K562 (cell line): ENCODE measurements around the gene CAMSAP3. TPM values are rescaled to one million over a fixed set of nuclear protein-coding genes. Genes with fewer than 3 reads are reported as not detected.
A peak's percentile ranks its signal among the peaks of the same experiment; 100 is the strongest.

ENCODE experiments used
- ATAC-seq: fragments of 200-7000 bp; cut with Tn5 transposase; 3 replicates; pipeline ENCODE4 v1.9.1; 2020; ENCODE audit warnings: moderate library complexity
- BruUV-seq: library from RNA; stranded (reverse); fragments of 400-500 nt; replicated peaks from 2 replicates; lab custom pipeline; 2021; lab: Mats Ljungman, UMichigan
- CTCF ChIA-PET: fragments of 300-600 bp; formaldehyde crosslinking; extraction: SDS; loops from one replicate; lab custom pipeline; 2021; ENCODE audit warnings: low intra/inter-chr PET ratio; lab: Yijun Ruan, JAX
- POLR2A ChIA-PET: fragments of 300-600, 350-650 bp; sonication (Branson Sonifier 250); formaldehyde crosslinking; extraction: SDS; loops from one replicate; lab custom pipeline; 2021; ENCODE audit warnings: antibody characterized with exemption, inconsistent platforms; lab: Yijun Ruan, JAX
- DNase-seq, 4 experiments: peaks; one replicate each; pipeline versions ENCODE4 v3.0.0 to v3.0.0-alpha.2; 2011 to 2018; ENCODE audit warnings: low spot score in 3 of 4, mixed read lengths in 3 of 4; ENCODE audit errors: extremely low read depth in 1 of 4
- FAIRE-seq: peaks from 2 replicates; lab custom pipeline; 2011; peaks lifted over from hg19 to GRCh38; lab: Jason Lieb, UNC
- H2AFZ ChIP-seq: 2 replicates; pipeline ENCODE4 v1.6.0; 2011; ENCODE audit warnings: low read depth, low read length, control low read depth, inconsistent platforms
- H3K27ac ChIP-seq: fragments of 200-600 bp; 3 replicates; pipeline ENCODE4 v1.8.0; 2011; ENCODE audit warnings: low read depth, mild to moderate bottlenecking, control low read depth, inconsistent platforms, low read length, moderate library complexity, mixed read lengths; ENCODE audit errors: extremely low read depth
- H3K27me3 ChIP-seq, 2 experiments: fragments of 300-600 bp in 1 of 2; 2 replicates in 1 of 2; 3 replicates in 1 of 2; pipeline versions ENCODE4 v1.6.0 to v1.8.0; 2011; ENCODE audit warnings: inconsistent platforms in 2 of 2, low read length in 2 of 2, mild to moderate bottlenecking in 1 of 2, mixed read lengths in 1 of 2, moderate library complexity in 1 of 2; ENCODE audit not compliant: control insufficient read depth in 2 of 2, insufficient read depth in 2 of 2
- H3K36me3 ChIP-seq: fragments of 300-600 bp; 3 replicates; pipeline ENCODE4 v1.8.0; 2011; ENCODE audit warnings: mild to moderate bottlenecking, low read length, inconsistent platforms; ENCODE audit not compliant: control insufficient read depth, insufficient read depth
- H3K4me1 ChIP-seq, 2 experiments: fragments of 200-600 bp in 1 of 2; replicated peaks in 1 of 2; 2 replicates in 1 of 2; 3 replicates in 1 of 2; pipeline versions ENCODE4 v1.5.1 to v1.8.0; 2011; ENCODE audit warnings: inconsistent platforms in 2 of 2, low read length in 2 of 2, mild to moderate bottlenecking in 1 of 2, mixed read lengths in 1 of 2, moderate library complexity in 1 of 2; ENCODE audit not compliant: control insufficient read depth in 2 of 2, insufficient read depth in 2 of 2
- H3K4me2 ChIP-seq: 2 replicates; pipeline ENCODE4 v1.6.1; 2011; ENCODE audit warnings: low read length, control low read depth, inconsistent platforms, mixed read lengths; ENCODE audit not compliant: insufficient read depth
- H3K4me3 ChIP-seq: fragments of 200-600 bp; sonication (generic), shearing (Covaris generic); 2 replicates; pipeline ENCODE4 v1.5.1; 2016; ENCODE audit warnings: control low read depth, inconsistent platforms
- H3K79me2 ChIP-seq: fragments of 200-600 bp; 3 replicates; pipeline ENCODE4 v1.8.0; 2011; ENCODE audit warnings: low read length, inconsistent platforms; ENCODE audit not compliant: control insufficient read depth, insufficient read depth
- H3K9ac ChIP-seq, 2 experiments: 2 replicates each; pipeline versions ENCODE4 v1.6.0 to v1.6.1; 2011; ENCODE audit warnings: low read depth in 2 of 2, low read length in 2 of 2, control low read depth in 1 of 2, inconsistent platforms in 1 of 2, mild to moderate bottlenecking in 1 of 2, mixed read lengths in 1 of 2; ENCODE audit not compliant: insufficient read depth in 1 of 2
- H3K9me1 ChIP-seq: one replicate; pipeline ENCODE4 v1.6.0; 2011; ENCODE audit warnings: inconsistent platforms, mild to moderate bottlenecking, low read length, moderate library complexity; ENCODE audit not compliant: control insufficient read depth, insufficient read depth
- H3K9me3 ChIP-seq: replicated peaks from 2 replicates; pipeline ENCODE4 v1.5.1; 2011; ENCODE audit warnings: low read depth, low read length, inconsistent platforms; ENCODE audit not compliant: control insufficient read depth, insufficient read depth
- H4K20me1 ChIP-seq: replicated peaks from 2 replicates; pipeline ENCODE4 v1.6.1; 2011; ENCODE audit warnings: low read length, inconsistent platforms, mixed read lengths; ENCODE audit not compliant: control insufficient read depth, insufficient read depth
- ARNT ChIP-seq, 2 experiments: fragments of 450-650 bp; IDR thresholded peaks; 2 replicates each; pipeline ENCODE4 v1.6.1; 2016; ENCODE audit warnings: mild to moderate bottlenecking in 1 of 2
- BCL6 ChIP-seq: fragments of 250-450 bp; sonication (Bioruptor Pico); IDR thresholded peaks from 2 replicates; pipeline ENCODE4 v1.4.0; 2020
- E2F5 ChIP-seq: sonication (generic); formaldehyde crosslinking; IDR thresholded peaks from 2 replicates; pipeline ENCODE4 v1.8.0; 2022; ENCODE audit warnings: mild to moderate bottlenecking, missing genetic modification reagents
- EGR1 ChIP-seq: fragments of 450-650 bp; conservative IDR thresholded peaks from 2 replicates; pipeline ENCODE4 v1.6.1; 2017; ENCODE audit warnings: mild to moderate bottlenecking
- GABPA ChIP-seq: fragments of 200-800 bp; sonication (Bioruptor generic); conservative IDR thresholded peaks from 2 replicates; pipeline ENCODE4 v1.6.1; 2016; ENCODE audit warnings: low read depth, missing genetic modification characterization, missing compliant biosample characterization
- MEF2D ChIP-seq: conservative IDR thresholded peaks from 2 replicates; pipeline ENCODE4 v1.6.1; 2016; ENCODE audit warnings: low read depth, missing genetic modification characterization, missing compliant biosample characterization
- POLR2B ChIP-seq: fragments of 450-650 bp; IDR thresholded peaks from 2 replicates; pipeline ENCODE4 v1.6.1; 2018; ENCODE audit warnings: low read depth; ENCODE audit not compliant: partially characterized antibody
- POLR2G ChIP-seq: fragments of 200-400 bp; formaldehyde crosslinking; IDR thresholded peaks from 2 replicates; pipeline ENCODE4 v1.6.1; 2017; ENCODE audit warnings: low read depth, mild to moderate bottlenecking, antibody characterized with exemption, low read length, moderate library complexity
- RBM25 ChIP-seq: fragments of 200-400 bp; formaldehyde crosslinking; IDR thresholded peaks from 2 replicates; pipeline ENCODE4 v1.6.1; 2018; ENCODE audit warnings: low read length, low read depth, moderate library complexity; ENCODE audit not compliant: severe bottlenecking
- TAF1 ChIP-seq: IDR thresholded peaks from 2 replicates; pipeline ENCODE4 v1.6.1; 2011; ENCODE audit warnings: mild to moderate bottlenecking, low read length, moderate library complexity; ENCODE audit not compliant: insufficient read depth, control insufficient read depth, severe bottlenecking; ENCODE audit errors: extremely low read depth
- TFAP4 ChIP-seq: sonication (generic); formaldehyde crosslinking; IDR thresholded peaks from 2 replicates; pipeline ENCODE4 v1.8.0; 2022; ENCODE audit warnings: missing genetic modification reagents, mild to moderate bottlenecking, moderate library complexity, borderline replicate concordance
- WGBS: fragments of 100-300 bp; shearing (Covaris generic); methylation state at CpG from one replicate; pipeline ENCODE4 v1.1.6; 2016; ENCODE audit warnings: low coverage, mixed read lengths; ENCODE audit not compliant: insufficient coverage; ENCODE audit errors: missing lambda C conversion rate; 5-methylcytosine and 5-hydroxymethylcytosine counted together
- in situ Hi-C: fragments of 300-500 bp; cut with MboI; formaldehyde crosslinking; loops from 4 replicates; pipeline ENCODE4 v1.15.0; 2018; ENCODE audit warnings: inconsistent platforms, mixed read lengths
- intact Hi-C: fragments of 100-400 bp; cut with micrococcal nuclease; formaldehyde crosslinking; loops from 2 replicates; pipeline ENCODE4 v1.14.2; 2022
- polyA plus RNA-seq, 8 experiments: library from polyadenylated mRNA; depleted of rRNA in 4 of 8; stranded (reverse) in 5 of 8; unstranded in 3 of 8; fragments of >200 nt; fragmentation: Nextera tagmentation in 2 of 8; fragmentation: Illumina TruSeq in 1 of 8; extraction: Ambion mirVana in 2 of 8; extraction: Trizol in 1 of 8; gene quantifications; 2 replicates each; pipeline versions ENCODE4 v1.2.1 to v1.2.3, GENCODE V29; 2011 to 2014; ENCODE audit warnings: inconsistent platforms in 1 of 8, missing spikeins in 1 of 8
- total RNA-seq, 7 experiments: library from RNA; depleted of rRNA in 6 of 7; stranded (reverse); fragments of >200 nt in 6 of 7; fragmentation: Illumina TruSeq in 2 of 7; extraction: Trizol in 2 of 7; gene quantifications; 2 replicates each; pipeline versions ENCODE4 v1.2.1 to v1.2.3, GENCODE V29; 2011 to 2021; ENCODE audit warnings: low replicate concordance in 1 of 7
- TF ChIP-seq, protein P1 (sequence below): IDR thresholded peaks from 2 replicates; pipeline ENCODE4 v1.6.1; 2011; ENCODE audit not compliant: insufficient read length; ENCODE audit errors: extremely low read depth

The CAMSAP3 gene
- total and polyA plus RNA-seq, 9 of the 15 experiments (the other 6 are each of a cell fraction or from before 2014, with no cell fraction given) = 0.01 to 0.89 (median 0.22) TPM; not detected in 1

DNA sequence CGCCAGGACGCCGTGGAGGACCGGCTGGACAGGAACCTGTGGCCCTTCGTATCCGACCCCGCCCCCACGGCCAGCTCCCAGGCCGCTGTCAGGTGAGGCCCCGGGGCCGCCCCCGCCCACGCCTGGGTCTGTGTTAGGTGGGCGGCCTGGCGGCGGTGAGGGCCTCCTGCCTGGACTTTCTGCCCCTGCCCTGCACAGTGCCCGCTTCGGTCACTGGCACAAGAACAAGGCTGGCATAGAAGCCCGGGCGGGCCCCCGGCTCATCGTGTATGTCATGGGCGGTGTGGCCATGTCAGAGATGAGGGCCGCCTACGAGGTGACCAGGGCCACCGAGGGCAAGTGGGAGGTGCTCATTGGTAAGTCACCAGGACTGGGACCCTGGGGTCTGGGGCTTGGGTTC, 51.5 kb downstream of the CAMSAP3 start:
- Histone ChIP-seq H3K4me2 (no peak overlapping the region), H3K4me3 (no peak overlapping the region), H3K27me3 (no peaks in the 10 kb centered on the region), H4K20me1 (peaks cover 7% of the 10 kb centered on the region), H3K4me1 (peaks cover 0 to 47% of the 10 kb centered on the region in 2 experiments; a peak in 4 of 5 replicates), H2AFZ (no peak overlapping the region), H3K79me2 (no peaks in the 10 kb centered on the region), H3K27ac (no peak overlapping the region), H3K9me1 (no peaks in the 10 kb centered on the region), H3K9ac (no peak overlapping the region), H3K9me3 (no peaks in the 10 kb centered on the region), H3K36me3 (peaks cover 43% of the 10 kb centered on the region; the same call in 2 of the 3 replicates)
- POLR2A ChIA-PET = interaction anchor here (0.6 to 2.9 kb wide), 2 partner anchors 9 to 44 kb away, joined by 4 to 18 read pairs; partner anchors contain the start of gene STXBP2
- intact Hi-C loops = no loop called here
- no TSS peak for BruUV-seq
- TF ChIP-seq POLR2G (peak; percentile 59), EGR1 (0 out of 2 replicates have a peak, but pooled peaks have one; percentile 13), BCL6 (CRISPR knock-in tag) (no peak)
- CTCF ChIA-PET = no interaction called here
- DNase-seq = no peak
- in situ Hi-C loops = no loop called here
- FAIRE-seq = no peak
- ATAC-seq = no peak
- WGBS = 95% methylated on average over 15 of the region's 26 CpGs

- intact Hi-C loops (no loop called here), in situ Hi-C loops (no loop called here)
- ATAC-seq (no peak), FAIRE-seq (peak; percentile 64), DNase-seq (no peak)
- no peaks in the 10 kb centered on the region for H3K27me3 ChIP-seq
- H4K20me1 ChIP-seq = peaks cover 5% of the 10 kb centered on the region
- H2AFZ ChIP-seq = no peak overlapping the region
- no peaks in the 10 kb centered on the region for H3K9me3 ChIP-seq
- H3K27ac ChIP-seq = no peak overlapping the region
- no peaks in the 10 kb centered on the region for H3K79me2 ChIP-seq
- peaks cover 2 to 38% of the 10 kb centered on the region in 2 experiments; a peak in 4 of 5 replicates for H3K4me1 ChIP-seq
- WGBS = 58% methylated on average over 14 of the region's 15 CpGs
- no TSS peak for BruUV-seq
- no peak overlapping the region for H3K4me3 ChIP-seq
- H3K4me2 ChIP-seq = no peak overlapping the region
- ChIA-PET POLR2A (interaction anchor here (0.5 to 2.9 kb wide), 4 partner anchors 11 to 20 kb away, joined by 3 to 18 read pairs (median 3); partner anchors contain the start of genes RETN and STXBP2), CTCF (no interaction called here)
- peaks cover 32% of the 10 kb centered on the region; the same call in 2 of the 3 replicates for H3K36me3 ChIP-seq
- H3K9ac ChIP-seq = no peak overlapping the region
- no peaks in the 10 kb centered on the region for H3K9me1 ChIP-seq
- TF ChIP-seq GABPA (tag) (peak; percentile 46), ARNT (IDR thresholded peaks at IDR 0.05) (no peak), E2F5 (CRISPR knock-in tag) (no peak), TAF1 (no peak), MEF2D (tag) (peak; percentile 87), TFAP4 (CRISPR knock-in tag) (peak; percentile 69), POLR2B (peak; percentile 43), RBM25 (peak; percentile 83)
- TF ChIP-seq, protein P1, sequence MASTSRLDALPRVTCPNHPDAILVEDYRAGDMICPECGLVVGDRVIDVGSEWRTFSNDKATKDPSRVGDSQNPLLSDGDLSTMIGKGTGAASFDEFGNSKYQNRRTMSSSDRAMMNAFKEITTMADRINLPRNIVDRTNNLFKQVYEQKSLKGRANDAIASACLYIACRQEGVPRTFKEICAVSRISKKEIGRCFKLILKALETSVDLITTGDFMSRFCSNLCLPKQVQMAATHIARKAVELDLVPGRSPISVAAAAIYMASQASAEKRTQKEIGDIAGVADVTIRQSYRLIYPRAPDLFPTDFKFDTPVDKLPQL = no peak
Observed at GRCh38 chr19:7648265-7649014, 52.8 kb downstream of the CAMSAP3 start.
